IMR-90 (cell line): ENCODE data around the gene HCK. TPM values are rescaled to one million over a fixed set of nuclear protein-coding genes. Genes with fewer than 3 reads are reported as not detected.

Experiments used
- ATAC-seq: fragments of 200-7000 bp; cut with Tn5 transposase; 2 replicates; pipeline ENCODE4 v1.9.1; 2020; ENCODE audit warnings: low read depth, mild to moderate bottlenecking, moderate library complexity
- BruUV-seq: library from RNA; stranded (reverse); fragments of 400-500 nt; replicated peaks from 2 replicates; lab custom pipeline; 2021; lab: Mats Ljungman, UMichigan
- CTCF ChIA-PET: fragments of 300-600 bp; formaldehyde crosslinking; extraction: SDS; loops from one replicate; lab custom pipeline; 2021; ENCODE audit warnings: antibody characterized with exemption; lab: Yijun Ruan, JAX
- POLR2A ChIA-PET: fragments of 300-600 bp; sonication (Branson Sonifier 250); formaldehyde crosslinking; loops from one replicate; lab custom pipeline; 2022; ENCODE audit warnings: antibody characterized with exemption; ENCODE audit not compliant: unreplicated experiment; lab: Charles Lee
- DNase-seq: peaks from one replicate; pipeline ENCODE4 v3.0.0; 2013
- H2AFZ ChIP-seq: replicated peaks from 2 replicates; pipeline ENCODE3; 2013; ENCODE audit warnings: low read length, mild to moderate bottlenecking; ENCODE audit not compliant: poor library complexity
- H2AK5ac ChIP-seq: 2 replicates; pipeline ENCODE4 v1.6.1; 2013; ENCODE audit warnings: low read depth, low read length, inconsistent platforms
- H2AK9ac ChIP-seq: replicated peaks from 2 replicates; pipeline ENCODE3; 2013; ENCODE audit warnings: mild to moderate bottlenecking, low read depth, low read length, moderate library complexity; ENCODE audit not compliant: poor library complexity
- H2BK120ac ChIP-seq: 2 replicates; pipeline ENCODE4 v1.6.1; 2013; ENCODE audit warnings: low read depth, low read length, inconsistent platforms
- H2BK15ac ChIP-seq: 3 replicates; pipeline ENCODE4 v1.6.1; 2013; ENCODE audit warnings: low read depth, low read length, inconsistent platforms
- H2BK20ac ChIP-seq: 2 replicates; pipeline ENCODE4 v1.6.1; 2013; ENCODE audit warnings: low read depth, mild to moderate bottlenecking, inconsistent platforms, low read length, moderate library complexity
- H2BK5ac ChIP-seq: 2 replicates; pipeline ENCODE4 v1.6.1; 2013; ENCODE audit warnings: mild to moderate bottlenecking, low read depth, low read length, inconsistent platforms; ENCODE audit not compliant: poor library complexity, severe bottlenecking
- H3K14ac ChIP-seq: replicated peaks from 2 replicates; pipeline ENCODE4 v1.6.1; 2013; ENCODE audit warnings: low read depth, low read length, inconsistent platforms
- H3K18ac ChIP-seq: 2 replicates; pipeline ENCODE4 v1.6.1; 2013; ENCODE audit warnings: low read depth, low read length, control low read depth
- H3K23ac ChIP-seq: 2 replicates; pipeline ENCODE4 v1.6.1; 2013; ENCODE audit warnings: low read depth, low read length, inconsistent platforms
- H3K27ac ChIP-seq: 2 replicates; pipeline ENCODE4 v1.5.1; 2013; ENCODE audit warnings: mild to moderate bottlenecking, control low read depth, low read length; ENCODE audit not compliant: insufficient read depth
- H3K27me3 ChIP-seq: 2 replicates; pipeline ENCODE4 v1.6.1; 2013; ENCODE audit warnings: low read length; ENCODE audit not compliant: control insufficient read depth, insufficient read depth
- H3K36me3 ChIP-seq: 2 replicates; pipeline ENCODE4 v1.6.1; 2013; ENCODE audit warnings: low read length, mixed read lengths; ENCODE audit not compliant: control insufficient read depth, insufficient read depth
- H3K4ac ChIP-seq: 2 replicates; pipeline ENCODE4 v1.6.1; 2013; ENCODE audit warnings: low read depth, low read length, inconsistent platforms
- H3K4me1 ChIP-seq: 2 replicates; pipeline ENCODE4 v1.6.1; 2013; ENCODE audit warnings: low read length, mixed read lengths; ENCODE audit not compliant: control insufficient read depth, insufficient read depth
- H3K4me2 ChIP-seq: 2 replicates; pipeline ENCODE4 v1.6.1; 2013; ENCODE audit warnings: low read depth, mild to moderate bottlenecking, control low read depth, low read length, moderate library complexity
- H3K4me3 ChIP-seq: 2 replicates; pipeline ENCODE4 v1.5.1; 2013; ENCODE audit warnings: low read depth, mild to moderate bottlenecking, control low read depth, low read length, moderate library complexity; ENCODE audit not compliant: insufficient read depth
- H3K56ac ChIP-seq: 2 replicates; pipeline ENCODE4 v1.6.1; 2013; ENCODE audit warnings: low read length, inconsistent platforms; ENCODE audit not compliant: insufficient read depth; ENCODE audit errors: extremely low read depth
- H3K79me1 ChIP-seq, 2 experiments: 2 replicates each; pipeline ENCODE4 v1.6.1; 2013; ENCODE audit warnings: low read length in 2 of 2, inconsistent platforms in 1 of 2, low read depth in 1 of 2
- H3K9ac ChIP-seq: 2 replicates; pipeline ENCODE4 v1.6.1; 2013; ENCODE audit warnings: low read depth, low read length, control low read depth
- H3K9me1 ChIP-seq: 2 replicates; pipeline ENCODE4 v1.6.1; 2013; ENCODE audit warnings: low read length, inconsistent platforms; ENCODE audit not compliant: insufficient read depth
- H3K9me3 ChIP-seq: 2 replicates; pipeline ENCODE4 v1.6.1; 2013; ENCODE audit warnings: low read length; ENCODE audit not compliant: control insufficient read depth, insufficient read depth
- H4K20me1 ChIP-seq: 2 replicates; pipeline ENCODE4 v1.6.1; 2013; ENCODE audit warnings: low read length, inconsistent platforms; ENCODE audit not compliant: insufficient read depth
- H4K5ac ChIP-seq: 2 replicates; pipeline ENCODE4 v1.6.1; 2013; ENCODE audit warnings: mild to moderate bottlenecking, low read depth, low read length, control low read depth
- H4K8ac ChIP-seq, 2 experiments: 2 replicates each; pipeline ENCODE4 v1.6.1; 2013; ENCODE audit warnings: low read depth in 2 of 2, low read length in 2 of 2, control low read depth in 1 of 2, inconsistent platforms in 1 of 2
- H4K91ac ChIP-seq: 2 replicates; pipeline ENCODE4 v1.6.1; 2013; ENCODE audit warnings: low read depth, low read length, inconsistent platforms; ENCODE audit not compliant: insufficient read depth
- BHLHE40 ChIP-seq: fragments of 150-350 bp; IDR thresholded peaks from 2 replicates; pipeline ENCODE4 v1.6.1; 2016; ENCODE audit warnings: mild to moderate bottlenecking, low read depth, low read length
- CHD1 ChIP-seq: IDR thresholded peaks from 2 replicates; pipeline ENCODE4 v1.6.1; 2012; ENCODE audit warnings: low read depth, low read length, improper control_type of control experiment
- NFE2L2 ChIP-seq: fragments of 150-350 bp; IDR thresholded peaks from 2 replicates; pipeline ENCODE4 v1.6.1; 2016; ENCODE audit warnings: low read depth, mild to moderate bottlenecking, low read length
- POLR2A ChIP-seq: IDR thresholded peaks from 2 replicates; pipeline ENCODE4 v1.6.1; 2012; ENCODE audit warnings: mild to moderate bottlenecking, low read depth, low read length
- RAD21 ChIP-seq: IDR thresholded peaks from 2 replicates; pipeline ENCODE4 v1.6.1; 2012; ENCODE audit warnings: low read length, improper control_type of control experiment
- RCOR1 ChIP-seq: IDR thresholded peaks from 2 replicates; pipeline ENCODE4 v1.6.1; 2012; ENCODE audit warnings: mild to moderate bottlenecking, low read length, improper control_type of control experiment; ENCODE audit not compliant: insufficient replicate concordance
- RFX5 ChIP-seq: IDR thresholded peaks from 2 replicates; pipeline ENCODE4 v1.8.0; 2012; ENCODE audit warnings: low read depth, mild to moderate bottlenecking, low read length, moderate library complexity
- SMC3 ChIP-seq: fragments of 150-350 bp; IDR thresholded peaks from 2 replicates; pipeline ENCODE4 v1.6.1; 2016; ENCODE audit warnings: low read depth, mild to moderate bottlenecking, antibody characterized with exemption, low read length, moderate library complexity
- USF2 ChIP-seq: fragments of 150-350 bp; IDR thresholded peaks from 2 replicates; pipeline ENCODE4 v1.6.1; 2017; ENCODE audit warnings: mild to moderate bottlenecking, antibody characterized with exemption, low read length, low read depth
- whole genome bisulfite sequencing, 2 experiments: methylation state at CpG; one replicate each; pipeline versions ENCODE4 v1.1.5 to v1.1.7; 2013; ENCODE audit warnings: missing lambda C conversion rate in 2 of 2; ENCODE audit not compliant: insufficient read length in 1 of 2; ENCODE audit errors: extremely low coverage in 2 of 2; 5-methylcytosine and 5-hydroxymethylcytosine counted together
- dilution Hi-C: fragments of 300-500 bp; cut with HindIII; formaldehyde crosslinking; loops from one replicate; pipeline ENCODE4 v1.14.3; 2018; ENCODE audit warnings: low sequenced_read_pairs; ENCODE audit not compliant: unreplicated experiment
- in situ Hi-C: fragments of 300-500 bp; cut with MboI; formaldehyde crosslinking; loops from 3 replicates; pipeline ENCODE4 v1.14.3; 2019; ENCODE audit warnings: low sequenced_read_pairs, inconsistent platforms, mixed read lengths
- intact Hi-C: fragments of 100-400 bp; cut with micrococcal nuclease; formaldehyde crosslinking; loops from 2 replicates; pipeline ENCODE4 v1.10.0; 2022
- polyA plus RNA-seq, 3 experiments: library from polyadenylated mRNA; depleted of rRNA; stranded (reverse); fragments of >200 nt; gene quantifications; 2 replicates each; pipeline ENCODE4 v1.2.3, GENCODE V29; 2012; ENCODE audit warnings: low replicate concordance in 1 of 3
- total RNA-seq: library from RNA; depleted of rRNA; stranded (reverse); fragments of >200 nt; gene quantifications from 2 replicates; pipeline ENCODE4 v1.2.3, GENCODE V29; 2012

The HCK gene
- total and polyA plus RNA-seq, 2 of the 4 experiments (the other 2 are of a cell fraction) = not detected

GRCh38 chr20:32077190-32077589 lies 25.1 kb downstream of the HCK start:
- H3K27ac ChIP-seq = no peak overlapping the region
- H3K4me3 ChIP-seq = no peak overlapping the region
- no peak overlapping the region for H2AK9ac ChIP-seq
- intact Hi-C loops (no loop called here), in situ Hi-C loops (no loop called here), dilution Hi-C loops (no loop called here)
- no peak overlapping the region for H3K4me2 ChIP-seq
- no TSS peak for BruUV-seq
- H3K79me1 ChIP-seq = no peaks in the 10 kb centered on the region
- H2BK5ac ChIP-seq = no peak overlapping the region
- no peaks in the 10 kb centered on the region for H3K4me1 ChIP-seq
- ATAC-seq (no peak), DNase-seq (no peak)
- H3K36me3 ChIP-seq = no peaks in the 10 kb centered on the region
- H3K23ac ChIP-seq = no peak overlapping the region
- no peak overlapping the region for H4K91ac ChIP-seq
- no peak overlapping the region for H2BK20ac ChIP-seq
- POLR2A ChIA-PET = no interaction called here
- H3K4ac ChIP-seq = no peak overlapping the region
- H3K9ac ChIP-seq = no peak overlapping the region
- TF ChIP-seq NFE2L2 = no peak
- TF ChIP-seq SMC3 = no peak
- no peak for TF ChIP-seq BHLHE40
- no peak for TF ChIP-seq RAD21
- no peak for TF ChIP-seq POLR2A
- no peak for TF ChIP-seq RCOR1
- no peak for TF ChIP-seq RFX5
- TF ChIP-seq USF2 = no peak
- TF ChIP-seq CHD1 = no peak
- H4K5ac ChIP-seq = no peak overlapping the region
- H3K18ac ChIP-seq = no peak overlapping the region
- H2AFZ ChIP-seq = no peak overlapping the region
- no peak overlapping the region for H2AK5ac ChIP-seq
- no peak overlapping the region for H3K14ac ChIP-seq
- H2BK15ac ChIP-seq = no peak overlapping the region
- no peaks in the 10 kb centered on the region for H3K9me3 ChIP-seq
- no peaks in the 10 kb centered on the region for H3K9me1 ChIP-seq
- CTCF ChIA-PET = no interaction called here
- H3K56ac ChIP-seq = no peak overlapping the region
- H3K27me3 ChIP-seq = peaks cover 64% of the 10 kb centered on the region
- no peaks in the 10 kb centered on the region for H4K20me1 ChIP-seq
- H2BK120ac ChIP-seq = no peak overlapping the region
- no CpG with 5 or more reads among the region's 4 CpGs for WGBS, 2 experiments
- no peak overlapping the region for H4K8ac ChIP-seq
